Measurements from ENCODE around the gene MS4A18. TPM values are rescaled to one million over a fixed set of nuclear protein-coding genes. Genes with fewer than 3 reads are reported as not detected.

The MS4A18 gene
- total RNA-seq, 1 experiment from 2014 or later: not detected

DNA sequence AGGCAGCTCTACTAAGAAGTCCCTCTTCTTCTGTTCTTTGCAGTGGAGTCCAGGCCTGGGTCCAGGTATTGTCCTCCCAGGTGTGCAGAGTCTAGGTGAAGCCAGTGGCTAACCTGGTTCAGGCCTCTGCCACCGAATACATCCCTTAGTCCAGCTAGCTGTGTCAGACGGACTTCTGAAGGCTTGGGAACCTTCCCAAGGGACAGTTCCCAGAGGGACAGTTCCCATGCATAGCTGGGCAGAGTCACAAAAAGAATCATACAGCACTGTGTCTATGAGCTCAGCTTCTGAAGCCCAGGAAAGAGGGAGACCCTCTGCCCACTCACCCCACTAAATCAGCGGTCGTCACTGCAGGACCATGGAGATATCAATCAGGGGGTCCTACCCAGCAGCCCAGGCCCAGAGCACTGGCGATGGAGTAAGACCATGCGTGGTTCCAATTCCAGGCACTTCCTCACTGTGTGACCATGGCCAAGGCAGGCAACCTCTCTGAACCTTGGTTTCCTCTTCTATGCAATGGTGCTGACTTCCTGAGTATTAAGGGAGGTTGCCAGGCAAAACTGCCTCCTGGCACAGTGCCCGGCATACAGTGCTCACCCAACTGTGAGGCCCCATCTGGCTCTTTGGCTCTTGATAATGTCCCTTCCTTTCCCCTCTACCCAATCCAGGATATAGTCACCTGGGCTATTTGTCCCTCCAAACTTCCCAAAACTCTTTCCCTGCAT, 64.0 kb downstream of the MS4A18 start:
- ChIA-PET RAD21 (ENCODE audit: low non-redundant PET in 1 of 2, low total read pairs in 2 of 2, uncharacterized antibody in 2 of 2, unreplicated experiment in 2 of 2) (no interaction called here), CTCF (no interaction called here), POLR2A (no interaction called here)
- Histone ChIP-seq H3K27ac (ENCODE audit: low read depth, low read length) (no peak overlapping the region), H3K27me3 (ENCODE audit: insufficient read depth, low read length) (peaks cover 5% of the 10 kb centered on the region; the same call in 1 of the 2 replicates), H4K20me1 (ENCODE audit: insufficient read depth) (no peaks in the 10 kb centered on the region), H3K79me2 (ENCODE audit: insufficient read depth, low read length) (no peaks in the 10 kb centered on the region), H3K4me1 (ENCODE audit: control insufficient read depth in 1 of 2, insufficient read depth in 2 of 2, low read length in 2 of 2) (no peaks in the 10 kb centered on the region), H3K9me2 (ENCODE audit: insufficient read depth) (no peaks in the 10 kb centered on the region), H2AFZ (ENCODE audit: low read depth, low read length, poor library complexity, severe bottlenecking) (no peak overlapping the region), H3K9me3 (ENCODE audit: control insufficient read depth in 1 of 2, insufficient read depth in 1 of 2, low read depth in 1 of 2, low read length in 2 of 2) (peaks cover 0 to 4% of the 10 kb centered on the region in 2 experiments; a peak in 1 of 4 replicates), H3K9ac (ENCODE audit: low read length) (no peak overlapping the region), H3K36me3 (ENCODE audit: control insufficient read depth in 1 of 2, insufficient read depth in 2 of 2, low read length in 2 of 2) (no peaks in the 10 kb centered on the region), H3K4me2 (ENCODE audit: low read length) (no peak overlapping the region), H3K4me3 (replicated peaks in 1 of 2; ENCODE audit: low read depth in 1 of 2, low read length in 2 of 2) (no peak overlapping the region)
- no peak for DNase-seq (ENCODE audit: low read depth, low spot score)
- intact Hi-C loops (cut with micrococcal nuclease): no loop called here
- TF ChIP-seq CBX3 (IDR thresholded peaks at IDR 0.05; ENCODE audit: low read depth) (no peak), CEBPB (IDR thresholded peaks at IDR 0.05; ENCODE audit: low read depth) (no peak), EZH2 (IDR thresholded peaks at IDR 0.05) (no peak), ZNF274 (IDR thresholded peaks at IDR 0.05; ENCODE audit: low read depth, low read length) (no peak), POLR2AphosphoS5 (IDR thresholded peaks at IDR 0.05; ENCODE audit: low read depth, low read length) (no peak), EZH2phosphoT487 (IDR thresholded peaks at IDR 0.05; ENCODE audit: borderline replicate concordance) (no peak), SRF (IDR thresholded peaks at IDR 0.05; ENCODE audit: low read depth) (no peak), FOSL1 (IDR thresholded peaks at IDR 0.05; ENCODE audit: low read depth) (no peak), TCF7L2 (IDR thresholded peaks at IDR 0.05; ENCODE audit: borderline replicate concordance, extremely low read depth, insufficient read depth, insufficient read length) (no peak), ZFX (IDR thresholded peaks at IDR 0.05) (no peak), POLR2A (IDR thresholded peaks at IDR 0.05; ENCODE audit: borderline replicate concordance, extremely low read depth, insufficient read depth, insufficient read length) (no peak), EGR1 (IDR thresholded peaks at IDR 0.05; ENCODE audit: low read depth) (no peak), ELF1 (IDR thresholded peaks at IDR 0.05; ENCODE audit: borderline replicate concordance, low read depth) (no peak), SIN3A (IDR thresholded peaks at IDR 0.05; ENCODE audit: low read depth) (no peak), SP1 (IDR thresholded peaks at IDR 0.05; ENCODE audit: low read depth) (no peak)
- TF ChIP-seq, protein P1, sequence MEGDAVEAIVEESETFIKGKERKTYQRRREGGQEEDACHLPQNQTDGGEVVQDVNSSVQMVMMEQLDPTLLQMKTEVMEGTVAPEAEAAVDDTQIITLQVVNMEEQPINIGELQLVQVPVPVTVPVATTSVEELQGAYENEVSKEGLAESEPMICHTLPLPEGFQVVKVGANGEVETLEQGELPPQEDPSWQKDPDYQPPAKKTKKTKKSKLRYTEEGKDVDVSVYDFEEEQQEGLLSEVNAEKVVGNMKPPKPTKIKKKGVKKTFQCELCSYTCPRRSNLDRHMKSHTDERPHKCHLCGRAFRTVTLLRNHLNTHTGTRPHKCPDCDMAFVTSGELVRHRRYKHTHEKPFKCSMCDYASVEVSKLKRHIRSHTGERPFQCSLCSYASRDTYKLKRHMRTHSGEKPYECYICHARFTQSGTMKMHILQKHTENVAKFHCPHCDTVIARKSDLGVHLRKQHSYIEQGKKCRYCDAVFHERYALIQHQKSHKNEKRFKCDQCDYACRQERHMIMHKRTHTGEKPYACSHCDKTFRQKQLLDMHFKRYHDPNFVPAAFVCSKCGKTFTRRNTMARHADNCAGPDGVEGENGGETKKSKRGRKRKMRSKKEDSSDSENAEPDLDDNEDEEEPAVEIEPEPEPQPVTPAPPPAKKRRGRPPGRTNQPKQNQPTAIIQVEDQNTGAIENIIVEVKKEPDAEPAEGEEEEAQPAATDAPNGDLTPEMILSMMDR (IDR thresholded peaks at IDR 0.05 in 2 of 3, conservative IDR thresholded peaks at IDR 0.05 in 1 of 3; ENCODE audit: borderline replicate concordance in 1 of 3, insufficient read depth in 1 of 3, low read depth in 2 of 3, low read length in 2 of 3): no peak
- TF ChIP-seq, protein P2, sequence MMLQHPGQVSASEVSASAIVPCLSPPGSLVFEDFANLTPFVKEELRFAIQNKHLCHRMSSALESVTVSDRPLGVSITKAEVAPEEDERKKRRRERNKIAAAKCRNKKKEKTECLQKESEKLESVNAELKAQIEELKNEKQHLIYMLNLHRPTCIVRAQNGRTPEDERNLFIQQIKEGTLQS (IDR thresholded peaks at IDR 0.05): no peak
- TF ChIP-seq, protein P3, sequence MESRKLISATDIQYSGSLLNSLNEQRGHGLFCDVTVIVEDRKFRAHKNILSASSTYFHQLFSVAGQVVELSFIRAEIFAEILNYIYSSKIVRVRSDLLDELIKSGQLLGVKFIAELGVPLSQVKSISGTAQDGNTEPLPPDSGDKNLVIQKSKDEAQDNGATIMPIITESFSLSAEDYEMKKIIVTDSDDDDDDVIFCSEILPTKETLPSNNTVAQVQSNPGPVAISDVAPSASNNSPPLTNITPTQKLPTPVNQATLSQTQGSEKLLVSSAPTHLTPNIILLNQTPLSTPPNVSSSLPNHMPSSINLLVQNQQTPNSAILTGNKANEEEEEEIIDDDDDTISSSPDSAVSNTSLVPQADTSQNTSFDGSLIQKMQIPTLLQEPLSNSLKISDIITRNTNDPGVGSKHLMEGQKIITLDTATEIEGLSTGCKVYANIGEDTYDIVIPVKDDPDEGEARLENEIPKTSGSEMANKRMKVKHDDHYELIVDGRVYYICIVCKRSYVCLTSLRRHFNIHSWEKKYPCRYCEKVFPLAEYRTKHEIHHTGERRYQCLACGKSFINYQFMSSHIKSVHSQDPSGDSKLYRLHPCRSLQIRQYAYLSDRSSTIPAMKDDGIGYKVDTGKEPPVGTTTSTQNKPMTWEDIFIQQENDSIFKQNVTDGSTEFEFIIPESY (IDR thresholded peaks at IDR 0.05; ENCODE audit: extremely low read depth, insufficient replicate concordance, low read length): no peak
- TF ChIP-seq, protein P4, sequence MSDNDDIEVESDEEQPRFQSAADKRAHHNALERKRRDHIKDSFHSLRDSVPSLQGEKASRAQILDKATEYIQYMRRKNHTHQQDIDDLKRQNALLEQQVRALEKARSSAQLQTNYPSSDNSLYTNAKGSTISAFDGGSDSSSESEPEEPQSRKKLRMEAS (IDR thresholded peaks at IDR 0.05): no peak
- BruUV-seq (replicated peaks): no TSS peak
- ATAC-seq: no peak

Measured in HCT116 (cell line).